Hepatocyte (in vitro differentiated cells): ENCODE data around the gene GAS6.

Experiments used
- EZH2phosphoT487 ChIP-seq: fragments of 200-600 bp; sonication (generic); IDR thresholded peaks from one replicate; pipeline ENCODE4 v1.6.1; 2018; ENCODE audit warnings: antibody characterized with exemption, mild to moderate bottlenecking, low read depth, moderate library complexity; ENCODE audit not compliant: unreplicated experiment, severe bottlenecking
- TF ChIP-seq, protein P1 (sequence below): fragments of 200-600 bp; sonication (generic); IDR thresholded peaks from 2 replicates; pipeline ENCODE4 v1.5.1; 2016; ENCODE audit warnings: antibody characterized with exemption, mild to moderate bottlenecking; ENCODE audit not compliant: poor library complexity

DNA sequence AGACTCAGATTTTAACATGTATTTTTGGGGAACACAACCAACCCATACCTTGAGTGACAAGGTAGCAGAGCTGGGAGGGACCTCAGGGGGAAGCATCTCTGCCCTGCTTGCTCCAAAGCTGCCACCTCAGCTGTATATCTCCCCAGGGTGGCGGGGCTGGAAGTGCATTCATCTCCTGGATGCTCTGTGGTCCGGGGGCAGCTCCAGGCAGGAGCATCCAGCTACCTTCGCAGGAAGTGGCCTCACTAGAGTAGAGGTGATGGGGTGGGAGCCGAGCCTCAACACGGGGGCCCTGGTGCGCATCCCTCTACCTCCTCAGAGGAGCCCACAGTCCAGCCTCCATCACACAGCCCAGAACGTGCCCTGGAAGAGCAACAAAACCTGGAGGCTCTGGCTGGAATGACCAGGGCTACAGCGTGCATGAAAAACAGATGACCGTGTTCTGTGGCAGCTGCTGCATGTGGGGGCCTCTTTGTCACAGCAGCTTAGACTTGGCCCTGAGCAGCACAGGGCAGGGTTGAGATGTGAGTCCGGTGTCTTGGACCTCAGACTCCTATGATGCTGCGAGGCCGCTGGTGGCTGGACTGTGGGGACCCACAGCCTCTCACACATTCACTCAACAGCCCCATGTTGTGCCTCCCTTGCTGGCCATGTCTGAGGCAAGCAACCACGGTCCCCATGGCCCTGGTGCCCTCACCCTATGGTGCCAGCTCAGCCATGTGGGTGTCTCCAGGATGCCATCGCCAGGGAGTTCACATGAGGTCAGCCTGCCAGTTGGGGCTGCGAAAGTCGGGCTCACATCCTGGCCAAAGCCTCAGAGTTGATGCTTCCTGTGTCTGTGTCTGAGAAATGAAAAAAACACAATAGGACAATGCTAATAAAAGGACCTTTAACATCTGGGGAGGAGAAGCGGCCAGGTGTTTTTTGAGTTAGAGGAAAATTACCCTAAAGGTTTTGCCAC is 17.1 kb upstream of the GAS6 start:
- TF ChIP-seq, protein P1, sequence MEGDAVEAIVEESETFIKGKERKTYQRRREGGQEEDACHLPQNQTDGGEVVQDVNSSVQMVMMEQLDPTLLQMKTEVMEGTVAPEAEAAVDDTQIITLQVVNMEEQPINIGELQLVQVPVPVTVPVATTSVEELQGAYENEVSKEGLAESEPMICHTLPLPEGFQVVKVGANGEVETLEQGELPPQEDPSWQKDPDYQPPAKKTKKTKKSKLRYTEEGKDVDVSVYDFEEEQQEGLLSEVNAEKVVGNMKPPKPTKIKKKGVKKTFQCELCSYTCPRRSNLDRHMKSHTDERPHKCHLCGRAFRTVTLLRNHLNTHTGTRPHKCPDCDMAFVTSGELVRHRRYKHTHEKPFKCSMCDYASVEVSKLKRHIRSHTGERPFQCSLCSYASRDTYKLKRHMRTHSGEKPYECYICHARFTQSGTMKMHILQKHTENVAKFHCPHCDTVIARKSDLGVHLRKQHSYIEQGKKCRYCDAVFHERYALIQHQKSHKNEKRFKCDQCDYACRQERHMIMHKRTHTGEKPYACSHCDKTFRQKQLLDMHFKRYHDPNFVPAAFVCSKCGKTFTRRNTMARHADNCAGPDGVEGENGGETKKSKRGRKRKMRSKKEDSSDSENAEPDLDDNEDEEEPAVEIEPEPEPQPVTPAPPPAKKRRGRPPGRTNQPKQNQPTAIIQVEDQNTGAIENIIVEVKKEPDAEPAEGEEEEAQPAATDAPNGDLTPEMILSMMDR: no peak
- TF ChIP-seq EZH2phosphoT487: no peak
